ENCODE data around the gene NUBP2. TPM values are rescaled to one million over a fixed set of nuclear protein-coding genes. Genes with fewer than 3 reads are reported as not detected.
"Not testable (repeated sequence)": the region's sequence is repeated elsewhere in the genome, so short reads cannot be mapped to it uniquely, and the experiment has no call there.

NUBP2 gene
- total RNA-seq, 2 experiments from 2014 or later, result 34.4 to 42.4 TPM

DNA sequence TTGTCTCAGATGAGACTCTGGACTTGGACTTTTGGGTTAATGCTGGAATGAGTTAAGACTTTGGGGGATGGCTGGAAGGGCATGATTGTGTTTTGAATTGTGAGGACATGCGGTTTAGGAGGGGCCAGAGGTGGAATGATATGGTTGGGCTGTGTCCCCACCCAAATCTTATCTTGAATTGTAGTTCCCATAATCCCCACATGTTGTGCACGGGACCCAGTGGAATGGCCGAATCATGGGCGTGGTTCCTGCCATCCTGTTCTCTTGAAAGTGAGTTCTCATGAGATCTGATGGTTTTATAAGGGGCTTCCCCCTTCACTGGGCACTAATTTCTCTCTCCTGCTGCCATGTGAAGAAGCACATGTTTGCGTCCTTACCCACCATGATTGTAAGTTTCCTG lies 16.5 kb downstream of the NUBP2 start:
- POLR2A ChIA-PET; H3K27me3 Mint-ChIP-seq; CTCF ChIA-PET; H3K4me3 Mint-ChIP-seq; H3K4me1 Mint-ChIP-seq; DNase-seq; H3K27ac Mint-ChIP-seq; intact Hi-C loops (cut with DNase I, micrococcal nuclease); H3K9me3 Mint-ChIP-seq (ENCODE audit: low read depth); ATAC-seq: not testable (repeated sequence)
- peaks cover 24% of the 10 kb centered on the region for H3K36me3 Mint-ChIP-seq (ENCODE audit: low read depth)

DNA sequence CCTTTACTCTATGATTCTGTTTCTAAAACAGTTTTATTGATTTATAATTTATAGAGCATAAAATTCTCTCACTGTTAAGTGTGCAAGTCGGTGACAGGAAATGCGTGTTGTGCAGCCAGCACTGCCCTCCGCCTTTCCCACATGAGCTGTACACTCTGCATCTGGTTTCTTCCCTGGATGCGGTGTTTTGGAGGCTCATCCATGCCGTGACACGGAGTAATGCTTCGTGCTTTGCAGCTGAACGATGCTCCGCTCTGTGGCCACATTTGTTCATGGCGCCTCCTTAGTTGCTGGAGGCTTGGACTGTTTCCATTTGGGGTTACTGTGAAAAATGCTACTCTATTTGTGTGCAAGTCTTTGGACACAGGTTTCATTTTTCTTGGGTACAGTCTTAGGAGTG lies 17.9 kb downstream of the NUBP2 start:
- ATAC-seq (no peak), DNase-seq (no peak)
- intact Hi-C loops (cut with DNase I, micrococcal nuclease), result loop anchor here in 1 of 2 experiments (10.0 kb wide), 1 partner anchor 776 kb away; no protein-coding TSS in a partner anchor
- CTCF ChIA-PET, result interaction anchor here (1.1 kb wide), 1 partner anchor 14 kb away, joined by 3 read pairs; no protein-coding TSS in a partner anchor
- Mint-ChIP-seq H3K9me3 (ENCODE audit: low read depth) (peaks cover 10% of the 10 kb centered on the region), H3K4me1 (no peaks in the 10 kb centered on the region), H3K4me3 (no peak overlapping the region), H3K27ac (no peak overlapping the region), H3K27me3 (no peaks in the 10 kb centered on the region), H3K36me3 (ENCODE audit: low read depth) (peaks cover 31% of the 10 kb centered on the region)
- POLR2A ChIA-PET, result no interaction called here

DNA sequence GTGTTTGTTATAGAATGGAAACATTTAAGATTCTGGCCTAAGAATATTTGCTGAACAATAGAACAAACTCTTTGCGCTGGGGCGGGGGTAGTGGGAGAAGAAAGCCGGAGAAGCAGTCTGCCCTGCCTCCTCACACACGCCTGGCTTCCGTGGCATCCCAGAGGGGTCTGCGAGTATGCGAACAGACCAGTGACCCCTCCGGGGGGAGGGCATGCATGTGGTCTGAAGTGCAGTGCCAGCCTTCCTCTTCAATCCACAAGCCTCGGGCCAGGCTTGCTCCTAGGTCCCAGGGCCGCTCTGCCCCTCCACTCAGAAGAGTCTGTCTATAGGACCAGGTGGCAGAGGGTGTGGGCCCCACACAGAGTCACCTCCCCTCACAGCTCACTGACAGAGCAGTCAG lies 24.9 kb downstream of the NUBP2 start:
- H3K27ac Mint-ChIP-seq, result no peak overlapping the region
- ATAC-seq (no peak), DNase-seq (no peak)
- H3K27me3 Mint-ChIP-seq, result no peaks in the 10 kb centered on the region
- no peaks in the 10 kb centered on the region for H3K9me3 Mint-ChIP-seq (ENCODE audit: low read depth)
- ChIA-PET CTCF (no interaction called here), POLR2A (no interaction called here)
- peaks cover 3% of the 10 kb centered on the region for H3K4me1 Mint-ChIP-seq
- H3K36me3 Mint-ChIP-seq (ENCODE audit: low read depth), result peaks cover 23% of the 10 kb centered on the region
- intact Hi-C loops (cut with DNase I, micrococcal nuclease), result loop anchor here in 1 of 2 experiments (10.0 kb wide), 1 partner anchor 783 kb away; no protein-coding TSS in a partner anchor
- no peak overlapping the region for H3K4me3 Mint-ChIP-seq

DNA sequence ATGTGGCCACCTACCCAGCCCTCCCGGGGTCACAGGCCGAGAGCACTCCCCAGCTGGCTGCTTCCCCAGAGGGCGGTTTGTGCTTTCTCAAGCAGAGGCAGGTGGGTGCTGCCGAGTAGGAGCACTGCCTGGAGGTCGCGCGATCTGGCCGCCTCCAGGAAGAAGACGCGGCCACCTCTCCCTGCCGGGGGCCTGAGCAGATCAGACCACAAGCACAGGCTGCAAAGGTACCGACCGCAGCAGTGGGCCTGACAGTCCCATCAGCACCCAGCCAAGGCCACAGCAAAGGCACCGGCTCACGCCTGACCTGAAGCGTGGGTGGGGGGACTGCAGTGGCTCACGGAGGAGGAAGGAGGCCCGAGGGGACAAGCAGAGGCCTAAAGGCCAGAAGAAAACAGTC lies 25.9 kb downstream of the NUBP2 start:
- H3K4me1 Mint-ChIP-seq, result peaks cover 10% of the 10 kb centered on the region
- no peaks in the 10 kb centered on the region for H3K27me3 Mint-ChIP-seq
- DNase-seq, result no peak
- H3K36me3 Mint-ChIP-seq (ENCODE audit: low read depth), result peaks cover 24% of the 10 kb centered on the region
- ChIA-PET CTCF (no interaction called here), POLR2A (no interaction called here)
- intact Hi-C loops (cut with DNase I, micrococcal nuclease), result loop anchor here in 1 of 2 experiments (10.0 kb wide), 1 partner anchor 784 kb away; no protein-coding TSS in a partner anchor
- H3K9me3 Mint-ChIP-seq (ENCODE audit: low read depth), result no peaks in the 10 kb centered on the region
- no peak overlapping the region for H3K27ac Mint-ChIP-seq
- H3K4me3 Mint-ChIP-seq, result no peak overlapping the region
- no peak for ATAC-seq

DNA sequence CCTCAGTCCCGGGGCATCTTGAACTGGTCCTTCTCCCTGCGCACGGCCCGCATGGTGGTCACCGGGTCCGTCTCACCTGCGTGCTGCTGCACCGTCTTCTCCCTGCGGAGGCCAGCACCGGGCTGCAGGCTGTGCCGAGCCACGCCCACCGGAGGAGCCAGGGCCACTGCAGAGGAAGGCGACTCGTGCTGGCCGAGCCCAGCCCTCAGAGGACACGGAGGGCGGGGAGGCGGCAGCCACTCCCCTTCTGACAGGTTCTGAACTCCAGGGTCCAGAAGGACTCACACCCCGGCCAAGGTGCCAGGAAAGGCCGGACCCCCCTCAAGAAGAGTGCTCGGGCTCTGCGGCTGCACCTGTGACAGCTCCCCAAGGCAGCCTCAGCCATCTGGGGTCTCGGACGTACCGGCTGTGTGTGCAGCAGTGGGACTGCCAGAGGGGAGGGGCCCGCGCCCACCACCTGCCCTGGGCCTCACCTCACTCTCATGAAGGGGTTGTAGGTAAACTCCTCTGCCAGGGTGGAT lies 26.6 kb downstream of the NUBP2 start:
- DNase-seq, result no peak
- ChIA-PET POLR2A (no interaction called here), CTCF (no interaction called here)
- no peak for ATAC-seq
- intact Hi-C loops (cut with DNase I, micrococcal nuclease), result loop anchor here in 1 of 2 experiments (10.0 kb wide), 1 partner anchor 785 kb away; no protein-coding TSS in a partner anchor
- Mint-ChIP-seq H3K27me3 (no peaks in the 10 kb centered on the region), H3K36me3 (ENCODE audit: low read depth) (peaks cover 26% of the 10 kb centered on the region), H3K4me3 (no peak overlapping the region), H3K9me3 (ENCODE audit: low read depth) (no peaks in the 10 kb centered on the region), H3K27ac (no peak overlapping the region), H3K4me1 (peaks cover 10% of the 10 kb centered on the region)

DNA sequence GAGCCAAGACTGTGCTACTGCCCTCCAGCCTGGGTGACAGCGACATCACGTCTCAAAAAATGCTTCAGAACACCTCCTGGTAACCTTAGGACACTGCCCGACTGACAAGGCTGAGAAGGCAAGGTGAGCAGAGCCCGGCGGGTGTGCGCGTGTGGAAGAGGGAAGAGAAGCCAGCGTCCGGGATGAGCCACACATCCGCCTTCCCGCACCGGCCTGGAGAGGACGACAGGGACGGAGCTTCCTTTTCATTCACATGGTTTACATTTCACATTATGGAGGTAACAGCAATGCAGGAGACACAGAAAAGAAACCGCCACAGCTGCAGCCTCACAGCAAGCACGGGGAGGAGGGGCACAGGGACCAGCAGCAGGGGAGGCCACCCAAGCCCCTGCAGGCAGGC lies 27.3 kb downstream of the NUBP2 start:
- intact Hi-C loops (cut with DNase I, micrococcal nuclease), result no loop called here
- no peaks in the 10 kb centered on the region for H3K27me3 Mint-ChIP-seq
- no peak overlapping the region for H3K27ac Mint-ChIP-seq
- H3K9me3 Mint-ChIP-seq (ENCODE audit: low read depth), result no peaks in the 10 kb centered on the region
- ChIA-PET POLR2A (no interaction called here), CTCF (no interaction called here)
- no peak overlapping the region for H3K4me3 Mint-ChIP-seq
- peaks cover 27% of the 10 kb centered on the region for H3K36me3 Mint-ChIP-seq (ENCODE audit: low read depth)
- no peak for DNase-seq
- peaks cover 10% of the 10 kb centered on the region for H3K4me1 Mint-ChIP-seq
- ATAC-seq, result no peak

DNA sequence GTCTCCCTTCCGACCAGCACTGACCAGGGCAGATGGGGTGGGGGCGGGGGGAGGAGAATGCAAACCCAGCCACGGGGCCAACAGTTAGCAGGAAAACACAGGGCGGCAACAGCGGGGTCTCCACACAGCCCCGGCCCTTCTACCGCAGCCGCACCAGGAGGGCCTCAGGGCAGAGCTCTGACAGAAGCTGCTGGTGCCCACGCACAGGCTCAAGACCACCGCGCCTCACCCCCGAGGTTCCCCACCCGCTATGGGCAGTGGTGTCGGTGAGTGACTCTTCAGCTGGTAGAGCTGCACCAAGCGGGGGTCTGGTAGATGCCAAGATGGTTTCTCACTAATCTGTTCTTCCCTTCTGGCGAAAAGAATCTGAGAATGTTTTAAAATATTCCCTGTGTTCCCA lies 27.8 kb downstream of the NUBP2 start:
- Mint-ChIP-seq H3K27ac (no peak overlapping the region), H3K4me3 (no peak overlapping the region), H3K27me3 (no peaks in the 10 kb centered on the region), H3K4me1 (peaks cover 10% of the 10 kb centered on the region), H3K9me3 (ENCODE audit: low read depth) (no peaks in the 10 kb centered on the region), H3K36me3 (ENCODE audit: low read depth) (peaks cover 27% of the 10 kb centered on the region)
- intact Hi-C loops (cut with DNase I, micrococcal nuclease), result no loop called here
- POLR2A ChIA-PET, result no interaction called here
- DNase-seq, result no peak
- no peak for ATAC-seq
- CTCF ChIA-PET, result no interaction called here

DNA sequence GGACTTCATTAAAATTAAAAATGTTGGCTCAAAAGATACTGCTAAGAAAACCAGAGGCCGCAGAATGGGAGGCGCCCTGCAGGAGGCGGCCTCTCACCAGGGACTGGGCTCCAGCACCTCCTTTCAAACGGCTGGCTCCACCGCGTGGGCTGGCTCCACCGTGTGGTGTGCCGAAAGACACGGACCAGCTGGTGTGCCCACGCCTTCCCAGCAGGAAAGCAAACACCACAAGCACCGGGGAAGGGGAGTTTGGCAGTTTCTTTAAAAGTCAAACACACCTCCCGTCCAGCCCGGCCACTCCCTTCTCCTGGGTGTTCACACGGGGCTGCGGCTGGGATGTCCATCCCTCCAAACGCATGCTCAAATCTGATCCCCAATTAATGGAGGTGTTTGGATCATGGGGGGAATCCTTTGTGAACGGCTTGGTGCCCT lies 30.0 kb downstream of the NUBP2 start:
- ATAC-seq, result peak; percentile 96
- H3K36me3 Mint-ChIP-seq (ENCODE audit: low read depth), result peaks cover 11% of the 10 kb centered on the region

DNA sequence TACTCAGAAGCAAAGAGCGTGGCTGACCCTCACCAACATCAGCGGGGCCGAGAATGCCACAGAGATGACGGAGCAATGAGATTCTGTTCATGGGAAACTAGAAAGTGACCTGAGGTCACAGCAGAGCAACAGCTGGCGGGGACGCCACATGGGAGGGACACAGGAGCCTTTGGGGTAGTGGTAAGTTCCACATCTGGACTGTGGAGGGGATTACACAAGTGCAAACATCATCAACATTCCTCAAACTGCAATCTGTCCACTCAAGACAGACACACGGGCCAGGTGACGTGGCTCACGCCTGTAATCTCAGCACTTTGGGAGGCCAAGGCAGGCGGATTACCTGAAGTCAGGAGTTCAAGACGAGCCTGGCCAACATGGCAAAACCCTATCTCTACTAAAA lies 32.7 kb downstream of the NUBP2 start:
- Mint-ChIP-seq H3K9me3 (ENCODE audit: low read depth) (no peaks in the 10 kb centered on the region), H3K27ac (peak overlapping the region; percentile 31), H3K36me3 (ENCODE audit: low read depth) (peaks cover 10% of the 10 kb centered on the region), H3K27me3 (no peaks in the 10 kb centered on the region), H3K4me1 (peaks cover 10% of the 10 kb centered on the region), H3K4me3 (no peak overlapping the region)
- intact Hi-C loops (cut with DNase I, micrococcal nuclease), result no loop called here
- ATAC-seq, result no peak
- DNase-seq, result no peak
- ChIA-PET POLR2A (no interaction called here), CTCF (interaction anchor here (0.7 to 0.8 kb wide), 2 partner anchors 14 to 46 kb away, joined by 3 read pairs; no protein-coding TSS in a partner anchor)

More for the DNA sequence above, 30.0 kb downstream of the NUBP2 start:
- Mint-ChIP-seq H3K27ac (peak overlapping the region; percentile 65), H3K27me3 (no peaks in the 10 kb centered on the region), H3K4me3 (no peak overlapping the region), H3K4me1 (peaks cover 10% of the 10 kb centered on the region), H3K9me3 (ENCODE audit: low read depth) (no peaks in the 10 kb centered on the region)
- ChIA-PET CTCF (no interaction called here), POLR2A (no interaction called here)
- intact Hi-C loops (cut with DNase I, micrococcal nuclease), result loop anchor here in 1 of 2 experiments (1.0 kb wide), 1 partner anchor 117 kb away; no protein-coding TSS in a partner anchor
- DNase-seq, result peak; percentile 85

DNA sequence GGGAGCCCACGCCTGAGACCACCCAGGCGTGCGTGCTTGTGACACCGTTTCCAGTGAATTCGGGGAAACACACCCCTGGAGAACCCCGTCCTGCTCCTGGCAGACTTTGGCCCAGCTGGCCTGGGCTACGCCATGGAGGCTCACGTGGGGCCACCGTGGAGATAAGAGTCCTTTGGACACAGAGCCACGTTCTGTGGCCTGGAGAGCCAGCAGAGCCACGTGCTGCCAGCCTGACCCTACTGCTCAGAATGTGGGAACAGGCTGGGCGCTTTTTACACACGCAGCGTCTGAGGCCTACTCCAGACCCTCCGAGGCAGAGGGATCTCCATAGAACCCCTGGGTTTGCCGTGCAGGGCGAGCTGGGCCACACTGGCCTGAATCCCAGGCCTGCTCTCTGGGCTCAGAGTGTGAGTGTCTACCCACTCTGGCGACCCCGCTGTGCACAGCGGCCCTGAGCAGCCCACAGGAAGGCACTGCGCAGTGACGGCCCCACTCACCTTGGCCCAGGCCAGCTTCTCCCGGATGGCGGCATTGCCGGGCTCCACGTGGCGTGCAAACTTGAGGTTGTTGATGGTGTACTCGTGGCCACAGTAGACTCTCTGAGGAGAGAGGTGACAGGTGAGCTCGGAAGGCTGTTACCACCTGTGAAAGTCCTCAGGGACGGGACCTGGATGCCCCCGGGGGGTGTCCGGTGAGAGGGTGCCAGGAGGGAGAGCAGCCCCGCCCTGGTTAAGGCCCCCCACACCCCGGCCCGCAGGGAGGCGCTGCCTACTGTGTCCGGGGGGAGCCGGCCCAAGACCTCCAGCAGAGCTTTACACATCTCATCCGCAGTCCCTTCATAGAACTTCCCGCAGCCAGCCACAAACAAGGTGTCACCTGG lies 33.9 kb downstream of the NUBP2 start:
- H3K27me3 Mint-ChIP-seq, result no peaks in the 10 kb centered on the region
- DNase-seq (no peak), ATAC-seq (no peak)
- ChIA-PET CTCF (no interaction called here), POLR2A (no interaction called here)
- H3K27ac Mint-ChIP-seq, result no peak overlapping the region
- peaks cover 10% of the 10 kb centered on the region for H3K36me3 Mint-ChIP-seq (ENCODE audit: low read depth)
- H3K4me3 Mint-ChIP-seq, result no peak overlapping the region
- peaks cover 10% of the 10 kb centered on the region for H3K4me1 Mint-ChIP-seq
- no peaks in the 10 kb centered on the region for H3K9me3 Mint-ChIP-seq (ENCODE audit: low read depth)
- intact Hi-C loops (cut with DNase I, micrococcal nuclease), result no loop called here

DNA sequence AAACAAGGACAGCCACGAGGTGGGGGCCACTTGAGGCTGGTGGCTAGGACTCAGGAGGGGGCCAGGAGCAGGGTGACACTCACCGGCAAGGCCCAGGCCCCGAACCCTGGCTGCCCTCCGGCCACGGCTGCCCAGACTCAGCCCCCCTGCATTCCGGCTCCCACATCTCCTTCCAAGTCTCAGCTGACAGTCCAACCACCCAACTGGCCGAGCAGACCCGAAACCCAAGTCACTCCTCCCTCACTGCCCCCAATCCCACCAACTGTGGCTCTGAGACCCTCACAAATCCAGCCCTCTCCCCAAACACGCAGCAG lies 34.5 kb downstream of the NUBP2 start:
- ChIA-PET CTCF (no interaction called here), POLR2A (no interaction called here)
- Mint-ChIP-seq H3K4me1 (peaks cover 10% of the 10 kb centered on the region), H3K4me3 (no peak overlapping the region), H3K27ac (no peak overlapping the region), H3K9me3 (ENCODE audit: low read depth) (no peaks in the 10 kb centered on the region), H3K36me3 (ENCODE audit: low read depth) (peaks cover 10% of the 10 kb centered on the region), H3K27me3 (no peaks in the 10 kb centered on the region)
- DNase-seq, result no peak
- intact Hi-C loops (cut with DNase I, micrococcal nuclease), result no loop called here
- ATAC-seq, result no peak

DNA sequence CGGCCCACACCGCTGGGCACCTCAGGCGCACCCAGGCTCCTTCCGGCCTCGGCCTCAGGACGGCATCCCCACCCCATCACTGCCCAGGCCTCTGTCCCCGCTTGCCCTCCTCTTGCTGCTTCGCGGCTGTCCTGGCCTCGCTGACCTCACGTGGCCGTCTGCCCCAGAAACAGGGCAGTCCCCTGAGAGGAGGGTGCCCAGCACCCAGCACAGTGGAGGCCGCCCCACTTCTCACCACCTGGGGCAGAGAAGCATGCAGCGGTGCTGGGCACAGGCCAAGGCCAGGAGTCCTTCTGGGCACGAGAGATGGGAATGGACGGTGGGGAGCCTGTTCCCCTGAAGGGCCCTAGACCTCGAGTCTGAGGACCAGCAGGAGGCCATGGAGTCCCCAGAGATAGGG lies 35.0 kb downstream of the NUBP2 start:
- Mint-ChIP-seq H3K27me3 (no peaks in the 10 kb centered on the region), H3K9me3 (ENCODE audit: low read depth) (no peaks in the 10 kb centered on the region), H3K4me3 (no peak overlapping the region), H3K4me1 (peaks cover 6% of the 10 kb centered on the region), H3K36me3 (ENCODE audit: low read depth) (peaks cover 10% of the 10 kb centered on the region), H3K27ac (no peak overlapping the region)
- DNase-seq, result no peak
- ChIA-PET CTCF (no interaction called here), POLR2A (no interaction called here)
- intact Hi-C loops (cut with DNase I, micrococcal nuclease), result no loop called here
- ATAC-seq, result no peak
